Activated T-helper 1 cell treated with Interleukin-2 at 50 U/mL for 16 hours (primary cell): ENCODE data around the gene C16orf89.
"Not testable (repeated sequence)": the region's sequence is repeated elsewhere in the genome, so short reads cannot be mapped to it uniquely, and the experiment has no call there.

Experiments used
- DNase-seq: peaks from one replicate; pipeline ENCODE4 v3.0.0-alpha.2; 2020; ENCODE audit warnings: low read depth

The C16orf89 gene

DNA sequence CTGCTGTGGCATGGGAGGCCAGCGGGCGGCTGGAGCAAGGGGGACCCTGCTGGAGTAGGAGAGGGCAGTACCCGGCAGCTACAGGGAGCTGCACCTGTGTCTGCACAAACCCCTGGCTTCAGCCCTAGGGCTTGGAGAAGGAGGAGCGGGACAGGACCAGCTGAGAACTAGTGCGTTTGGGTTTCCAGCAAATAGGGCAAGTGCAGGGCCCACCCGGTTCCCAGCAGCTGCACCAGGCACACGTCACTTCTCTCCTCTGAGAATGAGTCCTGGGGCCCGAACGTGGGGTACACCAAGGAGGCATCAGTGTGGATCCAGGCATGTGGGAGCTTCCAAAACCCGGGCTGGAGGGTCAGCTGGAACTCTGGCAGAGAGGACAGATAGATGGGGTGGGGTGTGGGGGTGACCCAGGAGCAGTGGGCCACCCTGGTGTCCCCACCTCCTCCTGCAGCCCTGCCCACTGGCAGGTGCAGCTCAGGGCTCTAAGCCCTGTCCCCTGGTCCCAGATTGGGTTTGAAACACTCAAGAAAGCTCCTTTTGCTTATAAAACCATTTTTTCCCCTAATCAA, 5.6 kb downstream of the C16orf89 start:
- DNase-seq: no peak

GRCh38 chr16:5059386-5060072, 6.2 kb downstream of the C16orf89 start:
- no peak for DNase-seq

GRCh38 chr16:5058476-5058875, 7.3 kb downstream of the C16orf89 start:
- DNase-seq: no peak

DNA sequence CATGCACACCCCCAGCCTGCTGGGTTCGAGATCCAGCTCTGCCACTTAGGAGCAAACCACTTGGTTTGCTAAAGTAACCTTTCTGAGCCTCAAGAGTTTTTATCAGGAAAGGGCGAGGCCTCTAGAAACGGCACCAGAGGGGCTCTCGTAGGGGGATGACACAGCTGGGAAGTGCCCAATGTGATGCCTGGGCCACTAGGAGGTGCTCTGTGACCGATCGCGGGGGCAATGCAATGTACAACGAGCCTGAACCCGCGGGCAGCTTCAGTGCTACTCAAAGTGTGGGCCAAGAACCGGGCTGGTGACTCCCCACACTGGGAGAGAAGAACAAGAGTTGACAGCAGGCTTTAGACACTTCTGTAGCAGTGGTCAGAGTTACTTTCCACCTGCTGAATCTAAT, 9.4 kb downstream of the C16orf89 start:
- no peak for DNase-seq

GRCh38 chr16:5054876-5055865, 10.6 kb downstream of the C16orf89 start:
- DNase-seq: no peak

DNA sequence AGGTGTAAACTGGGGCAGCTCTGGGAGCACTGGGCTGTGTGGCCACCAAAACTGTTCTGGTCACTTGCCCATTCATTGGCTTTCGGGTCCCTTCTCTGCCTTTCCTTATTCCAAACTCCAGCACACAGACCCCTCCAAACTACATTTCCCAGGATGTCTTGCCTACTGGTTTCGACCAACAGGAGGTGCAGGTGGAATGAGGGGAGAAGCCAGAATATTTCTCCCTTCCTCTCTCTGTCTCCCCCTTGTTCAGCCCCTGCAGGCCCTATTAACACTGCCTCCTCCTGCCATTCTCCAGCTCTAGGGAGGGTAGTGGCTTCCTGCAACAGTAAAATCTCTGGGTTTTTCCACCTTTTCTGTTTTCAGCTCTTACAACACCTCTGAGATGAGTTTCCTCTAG, 18.8 kb downstream of the C16orf89 start:
- DNase-seq: no peak

DNA sequence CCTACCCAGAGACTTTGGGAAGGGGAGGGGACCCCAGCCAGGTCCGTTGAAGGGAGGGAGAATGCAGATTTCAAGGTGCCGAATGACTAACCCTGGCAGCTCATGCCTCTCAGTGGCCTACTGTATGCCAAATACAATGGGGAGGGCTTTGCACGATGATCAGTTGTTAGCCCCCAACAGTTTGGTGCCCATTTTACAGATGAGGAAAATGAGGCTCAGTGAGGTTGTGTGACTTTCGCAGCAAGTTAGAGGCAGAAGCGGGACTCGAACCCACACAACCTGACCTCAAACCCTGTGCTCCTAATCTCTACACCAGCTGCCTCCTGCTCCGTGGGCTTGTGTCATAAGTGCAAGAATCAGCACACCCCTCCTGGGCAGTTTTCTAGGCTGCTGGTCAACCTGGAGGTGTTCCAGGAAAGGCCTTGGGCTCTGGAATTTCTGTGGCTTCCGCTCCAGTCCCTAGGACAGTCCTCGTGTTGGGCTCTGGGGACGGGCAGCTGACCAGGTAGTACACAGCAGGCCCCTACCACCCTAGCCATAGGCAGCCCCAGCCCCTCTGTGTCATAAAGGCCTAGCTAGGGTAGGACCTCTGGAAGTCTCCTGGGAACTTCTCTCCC, 20.1 kb downstream of the C16orf89 start:
- DNase-seq: no peak

- not testable (repeated sequence) for DNase-seq
Measured at GRCh38 chr16:5044581-5044980, 21.2 kb downstream of the C16orf89 start.

GRCh38 chr16:5044011-5044540, 21.7 kb downstream of the C16orf89 start:
- DNase-seq: no peak

GRCh38 chr16:5042574-5043171, 23.1 kb downstream of the C16orf89 start:
- DNase-seq: no peak

DNA sequence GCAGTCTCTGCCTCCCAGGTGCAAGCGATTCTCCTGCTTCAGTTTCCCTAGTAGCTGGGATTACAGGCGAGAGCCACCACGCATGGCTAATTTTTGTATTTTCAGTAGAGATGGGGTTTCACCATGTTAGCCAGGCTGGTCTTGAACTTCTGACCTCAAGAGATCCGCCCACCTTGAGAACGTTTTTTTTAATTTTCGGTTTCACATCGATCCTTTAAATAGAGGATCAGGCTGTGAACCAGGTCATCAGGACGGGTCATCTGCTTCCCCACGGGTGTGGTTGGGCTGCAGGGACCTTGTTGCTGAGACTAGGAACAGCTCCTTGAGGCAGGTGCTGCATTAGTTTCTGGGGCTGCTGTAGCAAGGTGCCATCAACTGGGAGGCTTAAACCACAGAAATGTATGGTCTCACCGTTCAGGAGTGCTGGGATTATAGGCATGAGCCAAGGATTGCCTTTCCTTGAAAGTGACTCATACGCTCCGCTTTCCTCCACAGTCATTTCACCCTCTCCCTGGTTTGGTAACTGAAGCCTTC, 24.1 kb downstream of the C16orf89 start:
- no peak for DNase-seq

GRCh38 chr16:5040451-5040850, 25.3 kb downstream of the C16orf89 start:
- no peak for DNase-seq

DNA sequence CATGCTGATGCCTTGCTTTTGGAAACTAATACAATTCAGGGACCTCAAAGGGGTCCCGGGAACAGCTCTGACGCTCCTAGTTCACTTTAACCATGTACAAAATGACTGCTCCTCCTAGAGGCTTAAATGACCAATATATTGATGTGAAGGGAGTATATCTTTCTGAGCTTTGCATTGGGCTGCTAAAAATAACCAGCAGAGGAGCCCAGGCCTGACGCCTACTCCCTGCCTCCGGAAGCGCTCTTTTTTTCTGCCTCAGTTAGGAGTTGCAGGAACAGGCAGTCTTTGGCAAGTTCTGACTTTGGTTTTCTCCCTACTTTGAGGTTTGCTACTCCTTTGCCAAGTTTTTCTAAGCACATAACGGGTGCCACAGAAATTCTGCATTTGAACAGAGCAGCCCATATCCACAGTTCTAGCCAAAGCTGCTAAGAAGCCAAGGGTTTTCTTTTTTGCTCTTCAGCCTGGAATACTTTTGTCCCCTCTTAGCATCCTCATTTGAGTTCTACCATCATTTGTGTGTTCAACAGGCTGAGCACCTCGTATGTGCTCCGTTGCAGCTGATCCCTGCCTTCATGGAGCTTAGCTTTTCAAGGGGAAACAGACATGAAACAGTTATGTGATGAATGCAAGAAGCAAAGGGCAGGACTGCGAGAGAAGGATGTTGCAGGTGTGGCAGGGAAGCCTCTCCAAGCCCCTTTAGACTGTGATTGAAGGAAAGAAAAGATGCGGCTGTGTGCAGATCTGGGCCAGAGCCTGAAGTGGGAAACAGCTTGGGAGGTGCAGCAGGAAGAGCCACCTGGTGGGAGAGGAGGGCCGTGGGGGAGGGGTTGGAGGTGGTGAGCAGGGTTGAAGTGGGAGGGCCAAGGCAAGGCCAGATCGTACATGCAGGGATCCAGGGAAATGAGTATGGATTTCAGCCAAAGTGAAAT, 29.3 kb downstream of the C16orf89 start:
- no peak for DNase-seq

GRCh38 chr16:5035909-5036227, 29.9 kb downstream of the C16orf89 start:
- no peak for DNase-seq

- DNase-seq: no peak
Measured at GRCh38 chr16:5034167-5034523, 31.6 kb downstream of the C16orf89 start.

GRCh38 chr16:5033256-5034166, 32.2 kb downstream of the C16orf89 start, which contains the start of gene NAGPA:
NAGPA (minus strand) TSS chr16:5033935; CDS start chr16:5033914, 21 bp downstream.
- peak; percentile 71 for DNase-seq

DNA sequence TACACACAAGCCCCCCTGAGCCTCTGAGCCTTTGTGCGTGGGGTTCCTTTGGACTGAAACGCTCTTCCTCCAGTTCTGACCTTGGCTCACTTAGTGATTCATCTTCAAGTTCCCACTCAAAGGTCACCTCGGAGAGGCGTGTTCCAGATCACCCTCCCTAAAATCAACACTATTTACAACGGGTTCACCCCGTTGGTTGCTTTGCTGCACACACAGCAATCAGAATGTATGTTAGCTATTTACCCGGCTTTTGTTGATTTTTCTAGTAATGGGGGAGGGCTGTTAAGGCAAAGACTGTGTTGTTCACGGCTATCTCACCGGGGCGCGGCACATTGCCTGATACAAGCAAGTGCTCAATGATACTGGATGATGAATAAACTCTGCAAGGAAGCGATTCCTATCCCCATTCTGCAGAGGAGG, 33.0 kb downstream of the C16orf89 start:
- no peak for DNase-seq

GRCh38 chr16:5031601-5032000, 34.2 kb downstream of the C16orf89 start:
- DNase-seq: no peak

DNA sequence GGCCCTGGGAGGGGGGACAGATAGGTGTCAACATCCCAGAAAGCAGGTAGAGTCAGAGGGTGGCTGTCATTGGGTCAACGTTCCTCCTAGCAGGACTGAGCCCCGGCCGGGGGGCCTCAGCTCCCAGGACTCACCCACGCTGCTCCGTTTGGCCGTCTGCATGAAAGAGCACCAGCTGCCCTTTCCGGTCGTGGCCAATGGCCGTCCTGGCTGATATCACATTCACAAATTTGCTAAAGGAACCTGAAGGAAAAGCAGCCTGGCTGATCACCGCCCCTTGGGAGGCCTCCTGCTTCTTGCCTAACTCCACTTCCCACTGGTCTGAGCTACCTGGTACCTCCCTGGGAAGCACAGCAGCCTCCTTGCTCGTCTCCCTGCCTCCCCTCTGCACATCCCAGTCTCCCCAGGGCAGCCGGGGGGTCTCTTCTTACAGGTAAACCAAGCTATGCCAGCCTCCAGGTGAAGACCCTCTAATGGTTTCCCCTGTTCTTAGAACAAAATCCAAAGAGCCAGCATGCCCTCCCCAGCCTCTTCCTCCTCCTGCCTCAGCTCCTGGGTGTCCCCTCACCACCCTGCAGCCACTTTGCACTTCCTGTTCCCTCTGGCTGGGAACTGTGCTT, 35.4 kb downstream of the C16orf89 start:
- DNase-seq: no peak
